Stimulated activated CD8-positive, alpha-beta memory T cell treated with anti-CD3 and anti-CD28 coated beads, Interleukin-4, amount 100 ng/mL, for 48 hours (primary cell): ENCODE data around the gene CPT2.
"Not testable (repeated sequence)": the region's sequence is repeated elsewhere in the genome, so short reads cannot be mapped to it uniquely, and the experiment has no call there.

Experiments used
- DNase-seq: peaks from one replicate; pipeline ENCODE4 v3.0.0-alpha.2; 2020

The CPT2 gene

GRCh38 chr1:53183095-53183990 lies 13.3 kb upstream of the CPT2 start:
- no peak for DNase-seq

- not testable (repeated sequence) for DNase-seq
These were observed 10.7 kb upstream of the CPT2 start for GRCh38 chr1:53185955-53186297.

- DNase-seq: no peak
These were observed 10.1 kb upstream of the CPT2 start for GRCh38 chr1:53186533-53186932.

GRCh38 chr1:53187401-53187800 lies 9.2 kb upstream of the CPT2 start:
- no peak for DNase-seq

DNA sequence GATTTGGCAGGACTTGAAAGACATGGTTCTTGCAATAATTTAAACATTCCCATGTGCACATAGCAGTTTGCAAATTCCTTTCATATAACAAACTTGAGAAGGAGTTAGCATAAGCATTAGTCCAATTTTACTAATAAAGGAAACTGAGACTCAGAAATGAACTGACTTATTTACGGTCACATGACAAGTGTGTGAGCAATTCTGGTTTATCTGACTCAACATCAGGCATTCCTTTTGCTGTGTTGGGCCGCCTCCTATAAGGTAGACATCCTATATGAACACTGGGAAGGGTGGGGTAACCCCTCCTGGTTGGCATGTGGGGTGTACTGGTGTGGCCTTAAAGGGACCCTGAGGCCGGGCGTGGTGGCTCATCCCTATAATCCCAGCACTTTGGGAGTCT lies 8.5 kb upstream of the CPT2 start:
- no peak for DNase-seq

GRCh38 chr1:53189061-53189460 lies 7.6 kb upstream of the CPT2 start:
- DNase-seq: no peak

- DNase-seq: no peak
These were observed 6.4 kb upstream of the CPT2 start for GRCh38 chr1:53190210-53190611.

DNA sequence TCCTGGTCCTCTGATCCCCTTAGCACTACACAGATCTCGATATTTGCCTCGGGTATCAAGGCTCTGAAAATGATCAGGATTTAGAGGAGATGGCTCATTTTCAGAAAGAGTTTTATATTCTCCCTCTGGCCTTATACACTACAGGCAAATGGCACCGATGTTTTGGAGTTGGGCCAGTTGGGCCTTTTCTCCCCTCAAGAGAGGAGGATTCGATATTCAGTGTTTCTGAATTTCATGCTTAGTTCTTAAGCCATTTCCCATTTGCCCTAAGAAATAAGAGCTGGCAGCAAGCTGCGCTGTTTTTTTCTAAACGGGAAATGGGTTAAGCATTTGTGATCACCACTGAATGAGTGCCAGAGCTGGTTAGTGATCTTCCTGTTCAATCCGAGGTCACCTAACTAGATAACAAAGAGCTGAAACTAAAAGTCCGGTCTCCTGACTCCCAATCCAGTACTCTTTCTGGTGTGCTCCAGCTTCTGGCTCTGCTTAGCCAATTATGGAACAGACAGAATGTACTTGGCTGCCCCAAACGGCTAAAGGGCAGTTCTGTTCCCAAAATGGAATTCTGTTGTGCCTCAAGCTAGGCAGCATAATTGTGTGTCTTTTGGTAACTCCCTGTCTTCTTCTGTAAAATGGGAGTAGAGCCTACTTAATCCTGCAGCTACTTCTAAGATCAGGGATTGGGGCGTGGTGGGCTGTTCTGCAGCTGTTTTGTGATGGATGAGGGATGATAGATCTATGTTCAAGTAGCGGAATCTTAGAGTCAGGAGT lies 1.2 kb upstream of the CPT2 start:
- DNase-seq: no peak

DNA sequence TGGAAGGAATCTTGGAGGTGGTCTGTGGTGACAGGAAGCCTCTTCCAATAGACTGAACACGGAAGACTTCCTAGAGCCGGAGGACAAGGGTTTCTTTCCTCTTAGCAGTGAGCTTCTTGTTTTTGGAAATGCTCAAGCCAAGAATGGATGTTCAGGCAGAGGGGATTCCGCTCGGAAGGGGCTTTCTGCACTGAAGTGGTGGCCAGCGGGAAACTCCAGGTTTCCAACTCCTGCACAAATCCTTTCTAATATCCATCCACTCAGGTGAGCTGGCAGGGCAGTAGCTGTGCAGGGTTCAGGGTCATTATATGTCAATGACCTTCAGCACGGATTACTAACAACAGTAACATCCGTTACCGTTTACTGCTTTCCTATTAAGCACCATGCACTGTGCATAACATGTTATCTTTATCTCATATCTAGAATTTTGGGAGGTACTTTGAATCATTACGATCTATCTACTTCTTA lies 573 bp upstream of the CPT2 start:
- DNase-seq: no peak

- no peak for DNase-seq
These were observed 922 bp downstream of the CPT2 start for GRCh38 chr1:53197291-53198200.

GRCh38 chr1:53198241-53198651 lies 1.6 kb downstream of the CPT2 start:
- DNase-seq: no peak

DNA sequence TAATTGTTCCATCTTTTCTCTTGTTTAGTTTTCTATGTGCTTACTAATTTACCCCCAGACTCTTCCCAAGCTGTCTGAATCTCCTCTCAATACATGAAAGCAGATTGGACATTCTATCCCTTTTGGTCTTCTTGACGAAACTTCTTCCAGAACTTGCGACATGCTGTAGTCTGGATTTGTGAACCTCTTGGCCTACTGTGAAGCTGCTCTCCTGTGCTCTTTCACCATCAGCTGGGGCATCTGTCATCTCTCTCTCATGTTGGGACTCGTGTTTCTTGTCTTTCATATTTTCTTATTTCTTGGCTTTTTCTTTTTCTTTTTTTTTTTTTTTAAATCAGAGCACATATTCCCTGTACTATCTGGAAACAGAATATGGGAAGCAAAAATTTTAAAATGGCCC lies 6.8 kb downstream of the CPT2 start:
- no peak for DNase-seq

DNA sequence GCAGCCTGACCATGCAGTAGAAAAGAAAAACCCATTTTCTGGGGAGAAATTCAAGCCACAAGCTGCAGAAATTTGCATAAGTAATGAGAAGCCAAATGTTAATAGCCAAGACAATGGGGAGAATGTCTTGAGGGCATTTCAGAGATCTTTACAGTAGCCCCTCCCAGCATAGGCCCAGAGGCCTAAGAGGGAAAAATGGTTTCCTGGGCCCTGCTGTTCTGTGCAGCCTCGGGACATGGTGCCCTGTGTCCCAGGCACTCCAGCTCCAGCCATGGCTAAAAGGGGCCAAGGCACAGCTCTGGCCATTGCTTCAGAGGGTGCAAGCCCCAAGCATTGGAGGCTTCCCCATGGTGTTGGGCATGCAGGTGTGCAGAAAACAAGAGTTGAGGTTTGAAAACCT lies 8.9 kb downstream of the CPT2 start:
- DNase-seq: peak; percentile 13

- DNase-seq: peak; percentile 19
These were observed 9.6 kb downstream of the CPT2 start for GRCh38 chr1:53206083-53206685.

DNA sequence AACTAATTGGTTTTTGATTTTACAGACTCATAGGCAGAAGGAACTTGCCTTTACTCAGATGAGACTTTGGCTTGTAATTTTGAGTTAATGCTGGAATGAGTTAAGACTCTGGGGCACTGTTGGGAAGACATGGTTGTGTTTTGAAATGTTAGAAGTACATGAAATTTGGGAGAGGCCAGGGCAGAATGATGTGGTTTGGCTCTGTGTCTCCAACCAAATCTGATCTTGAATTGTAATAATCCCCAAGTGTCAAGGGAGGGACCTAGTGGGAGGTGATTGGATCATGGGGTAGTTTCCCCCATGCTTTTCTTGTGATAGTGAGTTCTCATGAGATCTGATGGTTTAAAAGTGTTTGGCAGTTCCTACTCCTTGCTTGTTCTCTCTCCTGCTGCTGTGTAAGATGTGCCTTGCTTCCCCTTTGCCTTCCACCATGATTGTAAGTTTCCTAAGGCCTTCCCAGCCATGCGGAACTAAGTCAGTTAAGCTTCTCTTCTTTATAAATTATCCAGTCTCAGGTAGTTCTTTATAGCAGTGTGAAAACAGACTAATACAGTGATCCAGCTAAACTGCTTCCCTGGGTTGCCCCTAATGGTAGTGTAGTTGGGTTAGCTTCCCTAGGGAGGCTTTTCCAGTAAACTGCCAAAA lies 10.2 kb downstream of the CPT2 start:
- DNase-seq: peak; percentile 9

DNA sequence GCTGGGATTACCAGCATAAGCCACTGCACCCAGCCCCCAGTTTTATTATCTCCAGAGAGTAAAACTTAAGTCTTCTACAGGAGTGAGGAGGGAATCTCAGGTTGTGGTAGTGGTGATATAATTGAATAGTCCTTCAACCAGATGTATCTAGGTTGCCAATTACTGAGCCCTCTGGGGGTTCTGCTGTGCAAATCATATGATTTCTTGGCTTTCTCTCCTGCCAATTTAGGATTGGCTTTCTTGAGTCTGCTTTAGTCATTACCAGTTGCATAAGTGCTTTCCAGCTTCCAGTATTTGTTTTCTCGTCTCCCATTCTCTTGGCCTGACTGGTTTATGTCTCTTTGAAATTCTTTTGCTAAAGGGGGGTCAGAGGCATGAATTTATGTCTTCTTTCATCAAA lies 11.1 kb downstream of the CPT2 start:
- no peak for DNase-seq

- DNase-seq: no peak
These were observed 13.7 kb downstream of the CPT2 start for GRCh38 chr1:53210352-53210751.

- DNase-seq: no peak
These were observed 14.3 kb downstream of the CPT2 start for GRCh38 chr1:53210954-53211353.

DNA sequence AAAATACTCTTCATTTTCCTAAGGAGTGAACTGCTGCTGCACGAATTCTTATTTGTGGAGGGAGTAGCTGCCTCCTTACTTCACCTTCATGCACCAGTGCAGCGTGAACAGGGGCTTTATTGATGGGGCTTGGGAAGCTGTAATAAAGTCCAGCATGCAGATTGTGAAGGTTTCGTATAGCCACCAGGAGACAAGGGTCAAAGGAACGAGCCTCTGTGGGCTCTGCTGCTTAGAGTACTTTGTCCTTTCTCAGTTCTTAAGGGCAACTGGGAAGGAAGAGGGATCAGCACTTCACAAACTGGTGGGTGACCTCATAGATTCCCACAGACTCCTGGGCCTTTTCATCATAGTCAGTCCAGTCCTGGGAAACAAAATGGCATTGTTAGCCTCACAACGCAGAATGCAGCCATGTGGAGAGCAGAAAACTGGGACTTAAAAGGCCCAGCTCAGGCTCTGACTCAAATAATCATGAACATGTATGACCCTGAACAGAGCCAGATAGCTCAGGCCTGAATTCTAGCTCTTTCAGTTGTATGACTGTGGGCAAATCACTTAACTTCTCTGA lies 17.8 kb downstream of the CPT2 start:
- no peak for DNase-seq

DNA sequence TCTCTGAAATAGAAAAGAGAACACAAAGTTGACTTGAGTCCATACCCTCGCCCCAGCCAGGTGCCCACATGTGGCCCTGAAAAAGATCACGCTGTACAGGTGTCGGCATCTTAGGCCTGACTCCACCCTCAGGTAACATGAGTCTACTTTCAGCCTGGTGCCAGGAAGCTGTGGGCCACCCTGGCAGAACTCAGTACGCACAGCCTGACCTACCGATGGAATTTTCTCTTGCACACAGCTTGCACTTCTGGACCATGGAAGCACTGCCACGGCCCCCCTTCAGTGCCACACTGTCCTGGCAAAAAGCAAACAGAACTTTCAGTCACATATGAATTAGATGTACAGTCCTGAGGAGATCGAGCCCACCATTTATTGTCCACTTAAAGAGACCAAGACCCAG lies 21.6 kb downstream of the CPT2 start:
- DNase-seq: no peak

- DNase-seq: no peak
These were observed 23.1 kb downstream of the CPT2 start for GRCh38 chr1:53219711-53220110.
